Tibial nerve (tissue), 3 donors: ENCODE data around the gene DNAJB2.

Source experiments
- POLR2A ChIP-seq, 2 donors: fragments of 450-650 bp; IDR thresholded peaks; one replicate each; pipeline ENCODE4 v1.6.1; 2017; ENCODE audit warnings: antibody characterized with exemption in 2 of 2, mild to moderate bottlenecking in 2 of 2, moderate library complexity in 2 of 2
- TF ChIP-seq, protein P1 (sequence below), 5 experiments: fragments of 200-600 bp in 3 of 5; fragments of 450-650 bp in 2 of 5; sonication (generic) in 3 of 5; IDR thresholded peaks; one replicate each; pipeline ENCODE4 v1.5.1; 2016 to 2019; ENCODE audit warnings: antibody characterized with exemption in 5 of 5, mild to moderate bottlenecking in 3 of 5, moderate library complexity in 2 of 5

DNA sequence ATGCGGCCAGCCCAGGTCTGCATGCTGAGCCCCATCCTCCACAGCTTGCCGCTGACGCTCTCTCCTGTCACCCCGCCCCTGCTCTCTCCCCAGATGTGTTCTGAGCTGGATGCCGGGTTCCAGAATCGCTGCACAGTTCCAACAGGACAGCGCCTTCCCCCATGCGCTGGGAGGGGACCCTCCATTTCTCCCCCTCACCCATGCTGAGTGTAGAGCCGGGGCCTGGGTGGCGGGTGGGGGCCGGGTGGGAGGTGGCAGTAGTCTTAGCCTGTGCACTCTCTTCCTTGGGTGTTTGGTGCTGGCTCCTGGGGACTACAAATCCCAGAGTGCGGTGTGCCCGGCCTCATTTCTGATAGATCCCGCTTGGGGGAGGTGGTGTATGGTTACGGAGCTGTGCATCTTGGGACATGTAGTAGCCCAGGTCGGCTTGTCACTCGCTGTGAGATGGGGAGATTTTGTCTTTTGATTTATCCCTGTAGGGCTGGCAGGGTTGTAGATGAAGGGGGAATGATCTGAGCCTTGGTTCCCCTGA is 6.8 kb downstream of the DNAJB2 start:
- no peak for TF ChIP-seq POLR2A (IDR thresholded peaks at IDR 0.05)
- TF ChIP-seq, protein P1, sequence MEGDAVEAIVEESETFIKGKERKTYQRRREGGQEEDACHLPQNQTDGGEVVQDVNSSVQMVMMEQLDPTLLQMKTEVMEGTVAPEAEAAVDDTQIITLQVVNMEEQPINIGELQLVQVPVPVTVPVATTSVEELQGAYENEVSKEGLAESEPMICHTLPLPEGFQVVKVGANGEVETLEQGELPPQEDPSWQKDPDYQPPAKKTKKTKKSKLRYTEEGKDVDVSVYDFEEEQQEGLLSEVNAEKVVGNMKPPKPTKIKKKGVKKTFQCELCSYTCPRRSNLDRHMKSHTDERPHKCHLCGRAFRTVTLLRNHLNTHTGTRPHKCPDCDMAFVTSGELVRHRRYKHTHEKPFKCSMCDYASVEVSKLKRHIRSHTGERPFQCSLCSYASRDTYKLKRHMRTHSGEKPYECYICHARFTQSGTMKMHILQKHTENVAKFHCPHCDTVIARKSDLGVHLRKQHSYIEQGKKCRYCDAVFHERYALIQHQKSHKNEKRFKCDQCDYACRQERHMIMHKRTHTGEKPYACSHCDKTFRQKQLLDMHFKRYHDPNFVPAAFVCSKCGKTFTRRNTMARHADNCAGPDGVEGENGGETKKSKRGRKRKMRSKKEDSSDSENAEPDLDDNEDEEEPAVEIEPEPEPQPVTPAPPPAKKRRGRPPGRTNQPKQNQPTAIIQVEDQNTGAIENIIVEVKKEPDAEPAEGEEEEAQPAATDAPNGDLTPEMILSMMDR (IDR thresholded peaks at IDR 0.05), result no peak
